ENCODE measurements around the gene DNAJC16. TPM values are rescaled to one million over a fixed set of nuclear protein-coding genes. Genes with fewer than 3 reads are reported as not detected.

The DNAJC16 gene
- total and polyA plus RNA-seq, 2 of the 13 experiments (the other 11 are each of a cell fraction or from before 2014, with no cell fraction given): 11.4 to 15.4 TPM

DNA sequence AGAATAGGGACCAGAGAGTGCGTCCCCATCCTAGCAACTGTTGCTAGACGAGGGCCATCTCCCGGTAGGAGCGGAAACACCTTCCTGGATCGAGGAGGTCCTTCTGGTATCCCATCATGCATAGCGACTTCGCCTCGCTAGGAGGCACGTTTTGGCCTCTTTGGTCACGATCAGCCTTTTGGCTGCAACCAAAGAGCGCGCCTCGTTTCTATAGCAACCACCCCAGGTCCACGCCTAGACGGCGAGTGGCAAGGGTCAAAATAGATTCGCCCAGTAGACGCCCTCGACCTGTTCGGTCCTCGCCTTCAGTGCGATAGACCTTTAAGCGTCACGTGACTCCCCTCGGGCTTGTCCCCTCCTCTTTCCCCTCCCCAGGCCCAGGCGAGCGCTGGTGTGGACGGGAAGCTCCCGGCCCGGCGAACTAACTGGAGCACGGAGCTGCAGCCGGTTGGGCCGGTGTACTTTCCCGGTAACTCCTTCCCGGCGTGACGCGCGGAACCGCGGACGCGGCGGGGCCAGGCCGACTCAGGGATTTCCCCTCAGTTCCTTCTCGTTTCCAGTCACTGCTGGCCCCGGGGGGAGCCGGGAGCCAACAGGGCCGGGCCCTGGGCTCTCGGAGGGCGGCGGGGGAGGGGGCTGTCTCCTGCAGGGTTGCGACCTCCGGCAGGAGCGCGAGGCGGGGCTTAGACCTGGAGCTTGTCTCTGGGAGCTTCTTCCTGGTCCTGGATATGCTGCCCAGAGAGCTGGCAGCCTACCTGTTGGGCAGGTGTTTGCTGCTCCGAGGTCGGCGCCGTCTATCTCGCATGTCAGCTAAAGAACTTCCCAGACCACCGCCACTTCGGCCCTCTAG, at the start of gene DNAJC16 (continued):
- TF ChIP-seq, protein P1, sequence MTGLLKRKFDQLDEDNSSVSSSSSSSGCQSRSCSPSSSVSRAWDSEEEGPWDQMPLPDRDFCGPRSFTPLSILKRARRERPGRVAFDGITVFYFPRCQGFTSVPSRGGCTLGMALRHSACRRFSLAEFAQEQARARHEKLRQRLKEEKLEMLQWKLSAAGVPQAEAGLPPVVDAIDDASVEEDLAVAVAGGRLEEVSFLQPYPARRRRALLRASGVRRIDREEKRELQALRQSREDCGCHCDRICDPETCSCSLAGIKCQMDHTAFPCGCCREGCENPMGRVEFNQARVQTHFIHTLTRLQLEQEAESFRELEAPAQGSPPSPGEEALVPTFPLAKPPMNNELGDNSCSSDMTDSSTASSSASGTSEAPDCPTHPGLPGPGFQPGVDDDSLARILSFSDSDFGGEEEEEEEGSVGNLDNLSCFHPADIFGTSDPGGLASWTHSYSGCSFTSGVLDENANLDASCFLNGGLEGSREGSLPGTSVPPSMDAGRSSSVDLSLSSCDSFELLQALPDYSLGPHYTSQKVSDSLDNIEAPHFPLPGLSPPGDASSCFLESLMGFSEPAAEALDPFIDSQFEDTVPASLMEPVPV (CRISPR knock-in tag; IDR thresholded peaks at IDR 0.05): no peak; the same call in none of the 2 replicates
- TF ChIP-seq NFRKB (IDR thresholded peaks at IDR 0.05) (no peak), MIXL1 (CRISPR knock-in tag; IDR thresholded peaks at IDR 0.05) (peak; percentile 63; the same call in 1 of the 2 replicates), JARID2 (CRISPR knock-in tag; IDR thresholded peaks at IDR 0.05; ENCODE audit: insufficient replicate concordance) (no peak), KDM2A (CRISPR knock-in tag; IDR thresholded peaks at IDR 0.05; ENCODE audit: borderline replicate concordance, low read depth) (peak; percentile 92), TAF1 (CRISPR knock-in tag; IDR thresholded peaks at IDR 0.05) (peak; percentile 76), SOX5 (CRISPR knock-in tag; IDR thresholded peaks at IDR 0.05; ENCODE audit: borderline replicate concordance) (peak; percentile 44; the same call in 1 of the 2 replicates), RFXANK (CRISPR knock-in tag; IDR thresholded peaks at IDR 0.05) (peak; percentile 70; the same call in 1 of the 2 replicates), ZNF292 (CRISPR knock-in tag; IDR thresholded peaks at IDR 0.05; ENCODE audit: borderline replicate concordance, low read depth) (no peak; the same call in 1 of the 2 replicates), HDAC6 (IDR thresholded peaks at IDR 0.05; ENCODE audit: low read depth, low read length) (no peak)
- TF ChIP-seq, protein P2, sequence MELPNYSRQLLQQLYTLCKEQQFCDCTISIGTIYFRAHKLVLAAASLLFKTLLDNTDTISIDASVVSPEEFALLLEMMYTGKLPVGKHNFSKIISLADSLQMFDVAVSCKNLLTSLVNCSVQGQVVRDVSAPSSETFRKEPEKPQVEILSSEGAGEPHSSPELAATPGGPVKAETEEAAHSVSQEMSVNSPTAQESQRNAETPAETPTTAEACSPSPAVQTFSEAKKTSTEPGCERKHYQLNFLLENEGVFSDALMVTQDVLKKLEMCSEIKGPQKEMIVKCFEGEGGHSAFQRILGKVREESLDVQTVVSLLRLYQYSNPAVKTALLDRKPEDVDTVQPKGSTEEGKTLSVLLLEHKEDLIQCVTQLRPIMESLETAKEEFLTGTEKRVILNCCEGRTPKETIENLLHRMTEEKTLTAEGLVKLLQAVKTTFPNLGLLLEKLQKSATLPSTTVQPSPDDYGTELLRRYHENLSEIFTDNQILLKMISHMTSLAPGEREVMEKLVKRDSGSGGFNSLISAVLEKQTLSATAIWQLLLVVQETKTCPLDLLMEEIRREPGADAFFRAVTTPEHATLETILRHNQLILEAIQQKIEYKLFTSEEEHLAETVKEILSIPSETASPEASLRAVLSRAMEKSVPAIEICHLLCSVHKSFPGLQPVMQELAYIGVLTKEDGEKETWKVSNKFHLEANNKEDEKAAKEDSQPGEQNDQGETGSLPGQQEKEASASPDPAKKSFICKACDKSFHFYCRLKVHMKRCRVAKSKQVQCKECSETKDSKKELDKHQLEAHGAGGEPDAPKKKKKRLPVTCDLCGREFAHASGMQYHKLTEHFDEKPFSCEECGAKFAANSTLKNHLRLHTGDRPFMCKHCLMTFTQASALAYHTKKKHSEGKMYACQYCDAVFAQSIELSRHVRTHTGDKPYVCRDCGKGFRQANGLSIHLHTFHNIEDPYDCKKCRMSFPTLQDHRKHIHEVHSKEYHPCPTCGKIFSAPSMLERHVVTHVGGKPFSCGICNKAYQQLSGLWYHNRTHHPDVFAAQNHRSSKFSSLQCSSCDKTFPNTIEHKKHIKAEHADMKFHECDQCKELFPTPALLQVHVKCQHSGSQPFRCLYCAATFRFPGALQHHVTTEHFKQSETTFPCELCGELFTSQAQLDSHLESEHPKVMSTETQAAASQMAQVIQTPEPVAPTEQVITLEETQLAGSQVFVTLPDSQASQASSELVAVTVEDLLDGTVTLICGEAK (IDR thresholded peaks at IDR 0.05): no peak
- TF ChIP-seq, protein P2 (CRISPR knock-in tag; IDR thresholded peaks at IDR 0.05): peak; percentile 65; the same call in 1 of the 2 replicates
- TF ChIP-seq, protein P3, sequence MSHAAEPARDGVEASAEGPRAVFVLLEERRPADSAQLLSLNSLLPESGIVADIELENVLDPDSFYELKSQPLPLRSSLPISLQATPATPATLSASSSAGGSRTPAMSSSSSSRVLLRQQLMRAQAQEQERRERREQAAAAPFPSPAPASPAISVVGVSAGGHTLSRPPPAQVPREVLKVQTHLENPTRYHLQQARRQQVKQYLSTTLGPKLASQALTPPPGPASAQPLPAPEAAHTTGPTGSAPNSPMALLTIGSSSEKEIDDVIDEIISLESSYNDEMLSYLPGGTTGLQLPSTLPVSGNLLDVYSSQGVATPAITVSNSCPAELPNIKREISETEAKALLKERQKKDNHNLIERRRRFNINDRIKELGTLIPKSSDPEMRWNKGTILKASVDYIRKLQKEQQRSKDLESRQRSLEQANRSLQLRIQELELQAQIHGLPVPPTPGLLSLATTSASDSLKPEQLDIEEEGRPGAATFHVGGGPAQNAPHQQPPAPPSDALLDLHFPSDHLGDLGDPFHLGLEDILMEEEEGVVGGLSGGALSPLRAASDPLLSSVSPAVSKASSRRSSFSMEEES (CRISPR knock-in tag; IDR thresholded peaks at IDR 0.05): peak; percentile 93
- TF ChIP-seq, protein P4, sequence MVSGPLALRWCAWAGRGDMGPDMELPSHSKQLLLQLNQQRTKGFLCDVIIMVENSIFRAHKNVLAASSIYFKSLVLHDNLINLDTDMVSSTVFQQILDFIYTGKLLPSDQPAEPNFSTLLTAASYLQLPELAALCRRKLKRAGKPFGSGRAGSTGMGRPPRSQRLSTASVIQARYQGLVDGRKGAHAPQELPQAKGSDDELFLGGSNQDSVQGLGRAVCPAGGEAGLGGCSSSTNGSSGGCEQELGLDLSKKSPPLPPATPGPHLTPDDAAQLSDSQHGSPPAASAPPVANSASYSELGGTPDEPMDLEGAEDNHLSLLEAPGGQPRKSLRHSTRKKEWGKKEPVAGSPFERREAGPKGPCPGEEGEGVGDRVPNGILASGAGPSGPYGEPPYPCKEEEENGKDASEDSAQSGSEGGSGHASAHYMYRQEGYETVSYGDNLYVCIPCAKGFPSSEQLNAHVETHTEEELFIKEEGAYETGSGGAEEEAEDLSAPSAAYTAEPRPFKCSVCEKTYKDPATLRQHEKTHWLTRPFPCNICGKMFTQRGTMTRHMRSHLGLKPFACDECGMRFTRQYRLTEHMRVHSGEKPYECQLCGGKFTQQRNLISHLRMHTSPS (CRISPR knock-in tag; IDR thresholded peaks at IDR 0.05; ENCODE audit: low read depth): no peak; the same call in 1 of the 2 replicates

Data from HepG2 (cell line).